Lung (tissue), 12 donors: ENCODE data around the gene IQCM. TPM values are rescaled to one million over a fixed set of nuclear protein-coding genes. Genes with fewer than 3 reads are reported as not detected.

ENCODE experiments used
- ATAC-seq: fragments of 200-7000 bp; cut with Tn5 transposase; one replicate; pipeline ENCODE4 v1.9.1; 2020; ENCODE audit warnings: moderate number of reproducible peaks; ENCODE audit not compliant: insufficient read depth, low FRiP score
- DNase-seq, 3 donors: peaks; one replicate each; pipeline ENCODE4 v3.0.0-alpha.2; 2013 to 2017
- H3K27ac ChIP-seq, 2 donors: one replicate each; pipeline ENCODE4 v1.5.1; 2013; ENCODE audit warnings: mild to moderate bottlenecking in 2 of 2, moderate library complexity in 2 of 2, control low read depth in 1 of 2, inconsistent platforms in 1 of 2, low read depth in 1 of 2, low read length in 1 of 2
- H3K27me3 ChIP-seq, 3 donors: one replicate each; pipeline ENCODE4 v1.5.1; 2013; ENCODE audit warnings: low read length in 2 of 3; ENCODE audit not compliant: control insufficient read depth in 3 of 3, insufficient read depth in 3 of 3
- H3K36me3 ChIP-seq, 4 donors: one replicate each; pipeline ENCODE4 v1.5.1; 2013; ENCODE audit warnings: low read length in 4 of 4, mild to moderate bottlenecking in 1 of 4, moderate library complexity in 1 of 4; ENCODE audit not compliant: control insufficient read depth in 4 of 4, insufficient read depth in 4 of 4
- H3K4me1 ChIP-seq, 5 donors: one replicate each; pipeline ENCODE4 v1.5.1; 2013; ENCODE audit warnings: low read length in 5 of 5, mild to moderate bottlenecking in 2 of 5, moderate library complexity in 1 of 5; ENCODE audit not compliant: control insufficient read depth in 5 of 5, insufficient read depth in 5 of 5
- H3K4me3 ChIP-seq: one replicate; pipeline ENCODE4 v1.5.1; 2013; ENCODE audit warnings: mild to moderate bottlenecking, control low read depth, moderate library complexity
- H3K9ac ChIP-seq, 2 donors: one replicate each; pipeline ENCODE4 v1.5.1; 2013; ENCODE audit warnings: low read length in 2 of 2, control low read depth in 1 of 2; ENCODE audit not compliant: insufficient read depth in 1 of 2
- H3K9me3 ChIP-seq, 4 donors: one replicate each; pipeline ENCODE4 v1.5.1; 2013; ENCODE audit warnings: low read length in 3 of 4, mild to moderate bottlenecking in 1 of 4, moderate library complexity in 1 of 4; ENCODE audit not compliant: control insufficient read depth in 4 of 4, insufficient read depth in 3 of 4
- CTCF ChIP-seq: IDR thresholded peaks from 2 replicates; pipeline ENCODE4 v1.5.1; 2012; ENCODE audit warnings: mild to moderate bottlenecking; ENCODE audit errors: control extremely low read depth, extremely low read depth
- WGBS, 2 donors: extraction: QIAGEN DNeasy Blood & Tissue Kit; methylation state at CpG; one replicate each; pipeline ENCODE4 v1.1.7; 2013; 5-methylcytosine and 5-hydroxymethylcytosine counted together
- polyA plus RNA-seq, 2 donors: library from polyadenylated mRNA; stranded (reverse); fragments of 200-250 nt; gene quantifications; one replicate each; pipeline ENCODE4 v1.2.1, GENCODE V29; 2013
- total RNA-seq, 2 donors: library from RNA; depleted of rRNA in 1 of 2; stranded (reverse); fragments of >200 nt in 1 of 2; gene quantifications; one replicate each; pipeline ENCODE4 v1.2.1, GENCODE V29; 2014 to 2021
- donor health status: control.
- donor health status: control.
- donor health status: Bipolar disorder and iron deficiency.
- donor health status: healthy.
- donor health status: DM: yes; HTN: yes; CAD: no.

IQCM gene
- total and polyA plus RNA-seq, 4 donors: not detected

GRCh38 chr4:149426461-149426860, 389.2 kb downstream of the IQCM start:
- Histone ChIP-seq H3K36me3 (no peaks in the 10 kb centered on the region), H3K9ac (no peak overlapping the region), H3K27ac (no peak overlapping the region), H3K9me3 (peaks cover 0 to 2% (median 0%) of the 10 kb centered on the region in 4 donors), H3K4me3 (no peak overlapping the region), H3K27me3 (no peaks in the 10 kb centered on the region), H3K4me1 (no peaks in the 10 kb centered on the region)
- 96 to 97% methylated on average over 1 of the region's 1 CpG for WGBS, 2 donors
- ATAC-seq (no peak), DNase-seq (no peak)
- TF ChIP-seq CTCF: no peak

- Histone ChIP-seq H3K4me1 (no peaks in the 10 kb centered on the region), H3K27me3 (no peaks in the 10 kb centered on the region), H3K36me3 (no peaks in the 10 kb centered on the region), H3K9ac (no peak overlapping the region), H3K4me3 (no peak overlapping the region), H3K9me3 (no peaks in the 10 kb centered on the region), H3K27ac (peak overlapping the region in 1 of 2 donors; percentile 65)
- no peak for TF ChIP-seq CTCF
- DNase-seq (peak in 1 of 3 donors; percentile 1), ATAC-seq (no peak)
- WGBS, 2 donors: 69 to 77% methylated on average over 3 of the region's 3 CpGs
Observed at GRCh38 chr4:149409555-149409962, 406.1 kb downstream of the IQCM start.

- Histone ChIP-seq H3K9me3 (no peaks in the 10 kb centered on the region), H3K4me1 (no peaks in the 10 kb centered on the region), H3K27me3 (no peaks in the 10 kb centered on the region), H3K36me3 (no peaks in the 10 kb centered on the region), H3K4me3 (no peak overlapping the region), H3K9ac (no peak overlapping the region), H3K27ac (peak overlapping the region in 1 of 2 donors; percentile 65)
- ATAC-seq: no peak
- 68 to 75% methylated on average over 4 of the region's 4 CpGs for WGBS, 2 donors
- no peak for TF ChIP-seq CTCF
- DNase-seq: peak; percentile 1 to 14 (median 4)
Observed at GRCh38 chr4:149409146-149409545, 406.5 kb downstream of the IQCM start.

GRCh38 chr4:149404143-149404542, 411.5 kb downstream of the IQCM start:
- no peak for ATAC-seq
- WGBS, 2 donors: 65 to 72% methylated on average over 3 of the region's 3 CpGs
- TF ChIP-seq CTCF: no peak

More at GRCh38 chr4:149404143-149404542, 411.5 kb downstream of the IQCM start:
- no peaks in the 10 kb centered on the region for H3K9me3 ChIP-seq
- H3K27me3 ChIP-seq: no peaks in the 10 kb centered on the region
- no peak for DNase-seq
- H3K9ac ChIP-seq: no peak overlapping the region
- H3K27ac ChIP-seq: no peak overlapping the region
- no peaks in the 10 kb centered on the region for H3K36me3 ChIP-seq
- no peak overlapping the region for H3K4me3 ChIP-seq
- no peaks in the 10 kb centered on the region for H3K4me1 ChIP-seq
